HUES64 (cell line): Measurements from ENCODE around the gene ZNF705A.
"Not testable (repeated sequence)": the region's sequence is repeated elsewhere in the genome, so short reads cannot be mapped to it uniquely, and the experiment has no call there.

Experiments
- H3K27ac ChIP-seq: 2 replicates; pipeline ENCODE4 v1.7.0; 2013; ENCODE audit warnings: low read depth, low read length, inconsistent platforms
- H3K27me3 ChIP-seq: 2 replicates; pipeline ENCODE4 v1.6.1; 2013; ENCODE audit warnings: mild to moderate bottlenecking, low read length; ENCODE audit not compliant: insufficient read depth
- H3K36me3 ChIP-seq: 2 replicates; pipeline ENCODE4 v1.6.1; 2013; ENCODE audit warnings: mild to moderate bottlenecking, low read length; ENCODE audit not compliant: insufficient read depth
- H3K4me1 ChIP-seq: 2 replicates; pipeline ENCODE4 v1.6.1; 2013; ENCODE audit warnings: mild to moderate bottlenecking, low read length, moderate library complexity; ENCODE audit not compliant: insufficient read depth
- H3K4me3 ChIP-seq: 2 replicates; pipeline ENCODE4 v1.5.1; 2013; ENCODE audit warnings: mild to moderate bottlenecking, low read length, moderate library complexity
- H3K9ac ChIP-seq: 2 replicates; pipeline ENCODE4 v1.6.1; 2013; ENCODE audit warnings: mild to moderate bottlenecking, low read depth, low read length
- H3K9me3 ChIP-seq: 2 replicates; pipeline ENCODE4 v1.6.1; 2013; ENCODE audit warnings: low read depth, low read length; ENCODE audit not compliant: insufficient read depth
- WGBS: fragments of 150-250, 120-280 bp; methylation state at CpG from one replicate; pipeline ENCODE4 v1.1.7; 2013; ENCODE audit warnings: missing lambda C conversion rate; 5-methylcytosine and 5-hydroxymethylcytosine counted together

The ZNF705A gene

DNA sequence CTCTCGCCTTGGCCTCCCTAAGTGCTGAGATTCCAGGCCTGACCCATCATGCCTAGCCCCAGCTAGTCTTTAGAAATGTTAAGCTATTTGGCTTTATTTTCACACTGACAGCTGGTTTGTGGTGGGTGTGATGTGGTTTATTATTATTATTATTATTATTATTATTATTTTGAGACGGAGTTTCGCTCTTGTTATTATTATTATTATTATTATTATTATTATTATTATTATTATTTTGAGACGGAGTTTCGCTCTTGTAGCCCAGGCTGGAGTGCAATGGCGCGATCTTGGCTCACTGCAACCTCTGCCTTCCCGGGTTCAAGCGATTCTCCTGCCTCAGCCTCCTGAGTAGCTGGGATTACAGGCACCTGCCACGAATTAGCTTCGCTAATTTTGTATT lies 71.8 kb downstream of the ZNF705A start:
- not testable (repeated sequence) for H3K27ac ChIP-seq, H3K36me3 ChIP-seq, H3K4me1 ChIP-seq, H3K9me3 ChIP-seq, H3K27me3 ChIP-seq, H3K9ac ChIP-seq, H3K4me3 ChIP-seq
- WGBS, result 94% methylated on average over 9 of the region's 11 CpGs

- H3K27me3 ChIP-seq, H3K9ac ChIP-seq, H3K4me1 ChIP-seq, H3K36me3 ChIP-seq, H3K4me3 ChIP-seq, H3K27ac ChIP-seq, H3K9me3 ChIP-seq: not testable (repeated sequence)
- WGBS, result 59% methylated on average over 5 of the region's 7 CpGs
Measured at GRCh38 chr12:8229486-8229885, 72.7 kb downstream of the ZNF705A start.
